ENCODE measurements around the gene CLIC6. TPM values are rescaled to one million over a fixed set of nuclear protein-coding genes. Genes with fewer than 3 reads are reported as not detected.

Gene CLIC6
- total and polyA plus RNA-seq, 2 experiments from 2014 or later: 1.1 to 1.5 TPM

DNA sequence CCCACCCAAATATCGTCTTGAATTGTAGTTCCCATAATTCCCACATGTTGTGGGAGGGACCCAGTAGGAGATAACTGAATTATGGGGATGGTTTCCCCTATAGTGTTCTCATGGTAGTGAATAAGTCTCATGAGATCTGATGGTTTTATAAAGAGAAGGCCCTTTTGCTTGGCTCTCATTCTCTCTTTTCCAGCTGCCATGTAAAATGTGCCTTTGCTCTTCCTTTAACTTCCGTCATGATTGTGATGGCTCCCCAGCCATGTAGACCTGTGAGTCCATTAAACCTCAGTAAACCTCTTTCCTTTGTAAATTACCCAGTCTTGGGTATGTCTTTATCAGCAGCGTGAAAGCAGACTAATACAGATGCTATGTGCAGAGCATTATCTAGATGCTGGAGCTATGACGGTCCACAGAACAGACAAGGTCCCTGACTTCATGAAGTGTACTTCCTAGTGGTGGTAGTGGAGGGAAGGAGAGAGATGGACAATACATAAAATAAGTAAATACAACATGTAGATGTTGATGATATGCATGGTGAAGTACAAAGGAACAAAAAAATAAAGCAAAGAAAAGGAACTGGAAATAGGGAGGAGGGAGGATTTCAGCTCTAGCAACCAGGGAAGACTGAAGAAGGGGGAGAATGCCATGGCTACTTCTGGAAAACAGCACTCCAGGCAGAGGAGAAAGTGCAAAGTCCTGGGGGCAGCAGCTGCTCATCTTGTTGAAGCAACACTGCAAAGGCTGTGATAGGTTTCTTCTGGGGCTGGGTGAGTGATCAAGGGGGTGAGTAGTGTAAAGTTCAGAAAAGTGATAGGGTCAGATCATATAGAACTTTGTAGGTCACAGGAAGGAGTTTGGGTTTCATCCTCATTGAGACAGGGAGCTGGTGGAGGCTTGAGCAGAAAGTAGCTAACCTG is 47.1 kb upstream of the CLIC6 start:
- H3K4me1 ChIP-seq (ENCODE audit: insufficient read depth): no peaks in the 10 kb centered on the region
- H3K9me2 ChIP-seq (ENCODE audit: insufficient read depth): no peaks in the 10 kb centered on the region
- TF ChIP-seq, protein P1, sequence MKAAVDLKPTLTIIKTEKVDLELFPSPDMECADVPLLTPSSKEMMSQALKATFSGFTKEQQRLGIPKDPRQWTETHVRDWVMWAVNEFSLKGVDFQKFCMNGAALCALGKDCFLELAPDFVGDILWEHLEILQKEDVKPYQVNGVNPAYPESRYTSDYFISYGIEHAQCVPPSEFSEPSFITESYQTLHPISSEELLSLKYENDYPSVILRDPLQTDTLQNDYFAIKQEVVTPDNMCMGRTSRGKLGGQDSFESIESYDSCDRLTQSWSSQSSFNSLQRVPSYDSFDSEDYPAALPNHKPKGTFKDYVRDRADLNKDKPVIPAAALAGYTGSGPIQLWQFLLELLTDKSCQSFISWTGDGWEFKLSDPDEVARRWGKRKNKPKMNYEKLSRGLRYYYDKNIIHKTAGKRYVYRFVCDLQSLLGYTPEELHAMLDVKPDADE (IDR thresholded peaks at IDR 0.05): no peak
- TF ChIP-seq, protein P2, sequence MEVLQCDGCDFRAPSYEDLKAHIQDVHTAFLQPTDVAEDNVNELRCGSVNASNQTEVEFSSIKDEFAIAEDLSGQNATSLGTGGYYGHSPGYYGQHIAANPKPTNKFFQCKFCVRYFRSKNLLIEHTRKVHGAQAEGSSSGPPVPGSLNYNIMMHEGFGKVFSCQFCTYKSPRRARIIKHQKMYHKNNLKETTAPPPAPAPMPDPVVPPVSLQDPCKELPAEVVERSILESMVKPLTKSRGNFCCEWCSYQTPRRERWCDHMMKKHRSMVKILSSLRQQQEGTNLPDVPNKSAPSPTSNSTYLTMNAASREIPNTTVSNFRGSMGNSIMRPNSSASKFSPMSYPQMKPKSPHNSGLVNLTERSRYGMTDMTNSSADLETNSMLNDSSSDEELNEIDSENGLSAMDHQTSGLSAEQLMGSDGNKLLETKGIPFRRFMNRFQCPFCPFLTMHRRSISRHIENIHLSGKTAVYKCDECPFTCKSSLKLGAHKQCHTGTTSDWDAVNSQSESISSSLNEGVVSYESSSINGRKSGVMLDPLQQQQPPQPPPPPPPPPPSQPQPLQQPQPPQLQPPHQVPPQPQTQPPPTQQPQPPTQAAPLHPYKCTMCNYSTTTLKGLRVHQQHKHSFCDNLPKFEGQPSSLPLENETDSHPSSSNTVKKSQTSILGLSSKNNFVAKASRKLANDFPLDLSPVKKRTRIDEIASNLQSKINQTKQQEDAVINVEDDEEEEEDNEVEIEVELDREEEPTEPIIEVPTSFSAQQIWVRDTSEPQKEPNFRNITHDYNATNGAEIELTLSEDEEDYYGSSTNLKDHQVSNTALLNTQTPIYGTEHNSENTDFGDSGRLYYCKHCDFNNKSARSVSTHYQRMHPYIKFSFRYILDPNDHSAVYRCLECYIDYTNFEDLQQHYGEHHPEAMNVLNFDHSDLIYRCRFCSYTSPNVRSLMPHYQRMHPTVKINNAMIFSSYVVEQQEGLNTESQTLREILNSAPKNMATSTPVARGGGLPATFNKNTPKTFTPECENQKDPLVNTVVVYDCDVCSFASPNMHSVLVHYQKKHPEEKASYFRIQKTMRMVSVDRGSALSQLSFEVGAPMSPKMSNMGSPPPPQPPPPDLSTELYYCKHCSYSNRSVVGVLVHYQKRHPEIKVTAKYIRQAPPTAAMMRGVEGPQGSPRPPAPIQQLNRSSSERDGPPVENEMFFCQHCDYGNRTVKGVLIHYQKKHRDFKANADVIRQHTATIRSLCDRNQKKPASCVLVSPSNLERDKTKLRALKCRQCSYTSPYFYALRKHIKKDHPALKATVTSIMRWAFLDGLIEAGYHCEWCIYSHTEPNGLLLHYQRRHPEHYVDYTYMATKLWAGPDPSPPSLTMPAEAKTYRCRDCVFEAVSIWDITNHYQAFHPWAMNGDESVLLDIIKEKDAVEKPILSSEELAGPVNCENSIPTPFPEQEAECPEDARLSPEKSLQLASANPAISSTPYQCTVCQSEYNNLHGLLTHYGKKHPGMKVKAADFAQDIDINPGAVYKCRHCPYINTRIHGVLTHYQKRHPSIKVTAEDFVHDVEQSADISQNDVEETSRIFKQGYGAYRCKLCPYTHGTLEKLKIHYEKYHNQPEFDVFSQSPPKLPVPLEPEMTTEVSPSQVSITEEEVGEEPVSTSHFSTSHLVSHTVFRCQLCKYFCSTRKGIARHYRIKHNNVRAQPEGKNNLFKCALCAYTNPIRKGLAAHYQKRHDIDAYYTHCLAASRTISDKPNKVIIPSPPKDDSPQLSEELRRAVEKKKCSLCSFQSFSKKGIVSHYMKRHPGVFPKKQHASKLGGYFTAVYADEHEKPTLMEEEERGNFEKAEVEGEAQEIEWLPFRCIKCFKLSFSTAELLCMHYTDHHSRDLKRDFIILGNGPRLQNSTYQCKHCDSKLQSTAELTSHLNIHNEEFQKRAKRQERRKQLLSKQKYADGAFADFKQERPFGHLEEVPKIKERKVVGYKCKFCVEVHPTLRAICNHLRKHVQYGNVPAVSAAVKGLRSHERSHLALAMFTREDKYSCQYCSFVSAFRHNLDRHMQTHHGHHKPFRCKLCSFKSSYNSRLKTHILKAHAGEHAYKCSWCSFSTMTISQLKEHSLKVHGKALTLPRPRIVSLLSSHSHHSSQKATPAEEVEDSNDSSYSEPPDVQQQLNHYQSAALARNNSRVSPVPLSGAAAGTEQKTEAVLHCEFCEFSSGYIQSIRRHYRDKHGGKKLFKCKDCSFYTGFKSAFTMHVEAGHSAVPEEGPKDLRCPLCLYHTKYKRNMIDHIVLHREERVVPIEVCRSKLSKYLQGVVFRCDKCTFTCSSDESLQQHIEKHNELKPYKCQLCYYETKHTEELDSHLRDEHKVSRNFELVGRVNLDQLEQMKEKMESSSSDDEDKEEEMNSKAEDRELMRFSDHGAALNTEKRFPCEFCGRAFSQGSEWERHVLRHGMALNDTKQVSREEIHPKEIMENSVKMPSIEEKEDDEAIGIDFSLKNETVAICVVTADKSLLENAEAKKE (CRISPR knock-in tag; IDR thresholded peaks at IDR 0.05): no peak
- TF ChIP-seq NANOG (IDR thresholded peaks at IDR 0.05; ENCODE audit: borderline replicate concordance): no peak
- peaks cover 2% of the 10 kb centered on the region for H3K27me3 Mint-ChIP-seq (ENCODE audit: insufficient read depth, low read depth, poor library complexity)
- H3K36me3 Mint-ChIP-seq (ENCODE audit: low read depth): no peaks in the 10 kb centered on the region
- no peaks in the 10 kb centered on the region for H3K4me1 Mint-ChIP-seq
- no peak overlapping the region for H3K4me2 ChIP-seq
- no peaks in the 10 kb centered on the region for H3K27me3 ChIP-seq (ENCODE audit: insufficient read depth)
- no peak overlapping the region for H3K4me3 ChIP-seq
- no peak overlapping the region for H3K4me3 Mint-ChIP-seq
- no peaks in the 10 kb centered on the region for H3K36me3 ChIP-seq (ENCODE audit: insufficient read depth)
- DNase-seq (ENCODE audit: low spot score) (no peak), ATAC-seq (no peak)
- H2AFZ ChIP-seq: no peak overlapping the region
- H3K9me3 Mint-ChIP-seq: no peaks in the 10 kb centered on the region
- no peaks in the 10 kb centered on the region for H3K79me2 ChIP-seq (replicated peaks; ENCODE audit: insufficient read depth)
- H3K27ac Mint-ChIP-seq: no peak overlapping the region
- H4K20me1 ChIP-seq (replicated peaks; ENCODE audit: insufficient read depth): no peaks in the 10 kb centered on the region
- H3K27ac ChIP-seq (ENCODE audit: low read depth): no peak overlapping the region
- no peaks in the 10 kb centered on the region for H3F3A ChIP-seq (replicated peaks; ENCODE audit: low read depth)

Measured in GM23338 (cell line).